Common myeloid progenitor, CD34-positive (primary cell): Measurements from ENCODE around the gene P2RX6. TPM values are rescaled to one million over a fixed set of nuclear protein-coding genes. Genes with fewer than 3 reads are reported as not detected.

Experiments
- CTCF ChIA-PET: fragments of 350-600 bp; sonication (Branson Sonifier 250); formaldehyde crosslinking; loops from one replicate; lab custom pipeline; 2021; ENCODE audit warnings: antibody characterized with exemption; lab: Charles Lee
- POLR2A ChIA-PET: fragments of 350-600 bp; sonication (Branson Sonifier 250); formaldehyde crosslinking; loops from one replicate; lab custom pipeline; 2021; ENCODE audit warnings: antibody characterized with exemption; lab: Charles Lee
- DNase-seq, 3 donors: peaks; one replicate each; pipeline versions ENCODE4 v3.0.0 to v3.0.0-alpha.2; 2013
- H3K27ac ChIP-seq, 2 experiments: 1 replicate in 1 of 2; 2 replicates in 1 of 2; pipeline ENCODE4 v1.7.0; 2013; ENCODE audit warnings: inconsistent platforms in 2 of 2, low read length in 2 of 2, mild to moderate bottlenecking in 2 of 2, low read depth in 1 of 2, moderate library complexity in 1 of 2; ENCODE audit not compliant: severe bottlenecking in 2 of 2, insufficient read depth in 1 of 2, poor library complexity in 1 of 2
- H3K27me3 ChIP-seq, 5 experiments: replicated peaks in 2 of 5; 1 replicate in 3 of 5; 2 replicates in 2 of 5; pipeline versions ENCODE4 v1.6.1 to v1.7.0; 2013; ENCODE audit warnings: low read length in 4 of 5, mild to moderate bottlenecking in 2 of 5, moderate library complexity in 2 of 5, inconsistent platforms in 1 of 5; ENCODE audit not compliant: insufficient read depth in 5 of 5, control insufficient read depth in 4 of 5
- H3K36me3 ChIP-seq, 4 experiments: 1 replicate in 2 of 4; 2 replicates in 2 of 4; pipeline versions ENCODE4 v1.6.1 to v1.7.0; 2013; ENCODE audit warnings: low read length in 3 of 4, control low read depth in 1 of 4, mild to moderate bottlenecking in 1 of 4; ENCODE audit not compliant: control insufficient read depth in 4 of 4, insufficient read depth in 4 of 4
- H3K4me1 ChIP-seq, 4 experiments: 1 replicate in 3 of 4; 2 replicates in 1 of 4; pipeline versions ENCODE4 v1.6.1 to v1.7.1; 2013; ENCODE audit warnings: low read length in 3 of 4, mild to moderate bottlenecking in 3 of 4, control low read depth in 1 of 4, inconsistent platforms in 1 of 4, moderate library complexity in 1 of 4; ENCODE audit not compliant: control insufficient read depth in 4 of 4, insufficient read depth in 4 of 4; ENCODE audit errors: control extremely low read depth in 1 of 4
- H3K4me3 ChIP-seq, 7 experiments: 1 replicate in 4 of 7; 2 replicates in 3 of 7; pipeline versions ENCODE4 v1.5.1 to v1.7.0; 2013; ENCODE audit warnings: mild to moderate bottlenecking in 7 of 7, low read length in 6 of 7, moderate library complexity in 6 of 7, inconsistent platforms in 2 of 7, low read depth in 2 of 7, control low read depth in 1 of 7; ENCODE audit not compliant: insufficient read depth in 4 of 7, control insufficient read depth in 1 of 7; ENCODE audit errors: extremely low read depth in 1 of 7
- H3K9me3 ChIP-seq, 5 experiments: 1 replicate in 4 of 5; 2 replicates in 1 of 5; pipeline versions ENCODE4 v1.6.1 to v1.7.1; 2013; ENCODE audit warnings: low read length in 4 of 5, mild to moderate bottlenecking in 2 of 5, inconsistent platforms in 1 of 5, low read depth in 1 of 5, moderate library complexity in 1 of 5; ENCODE audit not compliant: control insufficient read depth in 4 of 5, insufficient read depth in 2 of 5; ENCODE audit errors: control extremely low read depth in 1 of 5
- WGBS: methylation state at CpG from one replicate; pipeline ENCODE4 v1.1.5; 2013; ENCODE audit not compliant: insufficient coverage; 5-methylcytosine and 5-hydroxymethylcytosine counted together
- polyA plus RNA-seq: library from polyadenylated mRNA; unstranded; fragments of 120-200 nt; gene quantifications from one replicate; pipeline ENCODE4 v1.2.1, GENCODE V29; 2013

The P2RX6 gene
- 0.58 TPM for polyA plus RNA-seq

GRCh38 chr22:21014726-21015465, at the start of gene P2RX6:
Gene P2RX6 (plus strand): TSS chr22:21015165. CDS start chr22:21015175, 10 bp downstream.
- Histone ChIP-seq H3K27me3 (peaks cover 0 to 3% (median 0%) of the 10 kb centered on the region in 5 experiments), H3K4me1 (peaks cover 0 to 21% (median 17%) of the 10 kb centered on the region in 4 experiments), H3K36me3 (no peaks in the 10 kb centered on the region), H3K9me3 (no peaks in the 10 kb centered on the region), H3K4me3 (peak within 1 kb of the TSS; percentile 19 to 73 (median 57)), H3K27ac (peak within 1 kb of the TSS in 1 of 2 experiments; percentile 85)
- DNase-seq, result peak in 2 of 3 donors; percentile 47 to 51
- ChIA-PET CTCF (interaction anchor here (0.6 to 1.1 kb wide), 3 partner anchors 33 to 200 kb away, joined by 3 read pairs; partner anchors contain the start of gene LZTR1), POLR2A (interaction anchor here (0.6 kb wide), 1 partner anchor 630 kb away, joined by 3 read pairs; no protein-coding TSS in a partner anchor)
- 52% methylated on average over 7 of the region's 12 CpGs for WGBS

DNA sequence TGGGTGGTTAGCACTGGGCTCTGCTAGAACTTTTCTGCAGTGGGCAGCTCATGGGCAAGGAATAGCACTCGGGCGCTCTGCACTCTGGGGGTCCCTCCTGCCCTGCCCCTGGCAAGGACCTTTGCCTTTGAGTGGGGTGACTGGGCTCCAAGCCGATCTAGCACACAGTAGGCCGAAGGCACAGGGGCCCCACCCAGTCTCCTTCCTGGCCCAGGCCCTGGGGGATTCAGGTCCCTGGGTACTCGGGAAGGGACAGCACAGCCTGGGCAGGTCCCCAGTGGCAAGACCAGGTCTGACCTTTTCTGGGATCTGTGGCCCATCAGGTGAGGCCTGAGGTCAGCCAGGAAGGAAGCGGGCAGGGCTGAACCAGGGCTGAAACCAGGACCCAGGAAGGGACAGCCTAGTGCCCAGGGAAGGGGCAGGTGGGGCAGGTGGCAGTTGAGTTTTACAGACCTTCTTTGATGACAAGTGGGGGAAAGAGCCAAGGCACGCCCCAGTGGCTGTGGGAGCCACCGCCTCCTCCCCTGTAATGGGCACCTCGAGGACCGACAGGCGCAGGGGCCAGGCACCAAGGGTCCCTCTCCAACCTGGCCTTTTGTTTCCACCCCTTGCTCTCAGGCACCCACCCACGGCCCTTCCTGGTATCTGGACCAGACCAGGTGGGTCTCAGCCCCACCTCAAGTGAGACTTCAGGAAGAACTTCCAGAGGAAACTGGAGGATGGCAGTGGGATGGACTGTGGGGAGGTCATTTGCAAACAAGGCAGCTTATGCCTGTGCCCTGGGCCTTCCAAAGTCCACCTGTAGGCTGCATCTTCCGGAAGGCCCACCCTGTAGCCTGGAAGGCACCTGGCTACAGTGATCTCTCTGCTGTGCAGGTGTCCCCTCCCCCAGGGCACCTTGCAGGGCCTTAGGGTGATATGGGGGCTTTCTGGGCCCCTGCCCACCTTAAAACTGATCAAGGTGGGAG, 48.8 kb upstream of the P2RX6 start:
- CTCF ChIA-PET, result interaction anchor here (0.7 to 2.7 kb wide), 2 partner anchors 8 to 13 kb away, joined by 4 to 12 read pairs; no protein-coding TSS in a partner anchor
- Histone ChIP-seq H3K4me3 (no peak overlapping the region), H3K27ac (no peak overlapping the region)

DNA sequence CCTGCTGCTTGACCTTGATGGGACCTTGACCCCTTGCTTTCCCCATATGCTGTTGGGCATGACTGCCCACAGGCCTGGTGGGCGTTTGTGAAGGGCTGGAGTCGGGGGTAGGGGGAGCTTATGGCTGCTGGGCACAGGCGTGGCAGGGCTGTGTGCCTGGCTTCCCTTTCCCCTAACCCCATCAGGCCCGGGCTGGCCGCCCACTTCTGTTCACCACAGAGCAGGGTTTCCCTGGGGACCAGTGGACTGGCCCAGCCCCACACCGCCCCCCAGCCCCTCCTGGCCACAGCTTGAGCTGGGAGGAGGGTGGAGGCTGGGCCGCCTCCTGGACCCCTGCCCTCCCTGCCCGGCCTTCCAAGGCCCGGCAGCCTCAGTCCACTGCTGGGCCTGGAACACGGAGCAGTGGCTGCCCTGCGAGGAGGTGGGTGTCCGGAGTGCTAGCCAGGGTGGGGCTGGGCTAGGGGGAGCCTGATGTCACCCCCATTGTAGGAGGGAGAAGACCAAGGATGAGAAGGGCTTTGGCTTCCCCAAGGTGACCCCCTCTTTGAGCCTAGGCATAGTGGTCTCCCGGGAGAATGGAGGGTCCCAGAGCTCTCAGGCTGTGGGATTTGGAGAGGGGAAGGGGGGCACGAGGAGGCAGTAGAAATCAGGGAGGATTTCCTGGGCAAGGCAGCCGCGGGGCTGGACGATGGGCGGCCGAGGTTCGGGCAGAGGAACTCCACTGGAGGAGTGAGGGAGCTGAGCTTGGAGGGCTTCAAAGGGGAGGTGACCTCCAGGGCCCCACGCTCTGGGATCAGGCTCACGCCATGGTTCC, 47.9 kb upstream of the P2RX6 start, which contains the start of gene AIFM3:
TSS of gene AIFM3 (plus strand) at position 373 of the 814 bp plus-strand sequence. CDS start 690 bp downstream, outside the sequence.
- Histone ChIP-seq H3K4me3 (no peak within 1 kb of the TSS), H3K36me3 (no peaks in the 10 kb centered on the region), H3K9me3 (no peaks in the 10 kb centered on the region), H3K27ac (no peak within 1 kb of the TSS), H3K4me1 (peaks cover 0 to 41% (median 23%) of the 10 kb centered on the region in 4 experiments), H3K27me3 (peaks cover 0 to 21% (median 5%) of the 10 kb centered on the region in 5 experiments)
- ChIA-PET POLR2A (no interaction called here), CTCF (interaction anchor here (0.5 to 2.7 kb wide), 4 partner anchors 9 to 135 kb away, joined by 3 to 12 read pairs (median 8); no protein-coding TSS in a partner anchor)
- no peak for DNase-seq
- WGBS, result 88% methylated on average over 18 of the region's 22 CpGs

More for the DNA sequence above, 48.8 kb upstream of the P2RX6 start:
- 89% methylated on average over 11 of the region's 13 CpGs for WGBS
- Histone ChIP-seq H3K9me3 (no peaks in the 10 kb centered on the region), H3K4me1 (peaks cover 0 to 37% (median 26%) of the 10 kb centered on the region in 4 experiments), H3K27me3 (peaks cover 0 to 21% (median 5%) of the 10 kb centered on the region in 5 experiments), H3K36me3 (no peaks in the 10 kb centered on the region)
- POLR2A ChIA-PET, result no interaction called here
- DNase-seq, result no peak

- 91% methylated on average over 12 of the region's 19 CpGs for WGBS
- Histone ChIP-seq H3K9me3 (no peaks in the 10 kb centered on the region), H3K4me1 (peaks cover 0 to 46% (median 25%) of the 10 kb centered on the region in 4 experiments), H3K4me3 (no peak overlapping the region), H3K36me3 (no peaks in the 10 kb centered on the region), H3K27ac (no peak overlapping the region), H3K27me3 (peaks cover 0 to 21% (median 5%) of the 10 kb centered on the region in 5 experiments)
- ChIA-PET POLR2A (interaction anchor here (0.6 kb wide), 2 partner anchors 11 to 53 kb away, joined by 3 to 4 read pairs; no protein-coding TSS in a partner anchor), CTCF (interaction anchor here (0.5 to 2.7 kb wide), 8 partner anchors 8 to 134 kb away, joined by 3 to 12 read pairs (median 6); partner anchors contain the start of gene LZTR1)
- DNase-seq, result no peak
Observed at GRCh38 chr22:20967697-20968211, 47.2 kb upstream of the P2RX6 start.

DNA sequence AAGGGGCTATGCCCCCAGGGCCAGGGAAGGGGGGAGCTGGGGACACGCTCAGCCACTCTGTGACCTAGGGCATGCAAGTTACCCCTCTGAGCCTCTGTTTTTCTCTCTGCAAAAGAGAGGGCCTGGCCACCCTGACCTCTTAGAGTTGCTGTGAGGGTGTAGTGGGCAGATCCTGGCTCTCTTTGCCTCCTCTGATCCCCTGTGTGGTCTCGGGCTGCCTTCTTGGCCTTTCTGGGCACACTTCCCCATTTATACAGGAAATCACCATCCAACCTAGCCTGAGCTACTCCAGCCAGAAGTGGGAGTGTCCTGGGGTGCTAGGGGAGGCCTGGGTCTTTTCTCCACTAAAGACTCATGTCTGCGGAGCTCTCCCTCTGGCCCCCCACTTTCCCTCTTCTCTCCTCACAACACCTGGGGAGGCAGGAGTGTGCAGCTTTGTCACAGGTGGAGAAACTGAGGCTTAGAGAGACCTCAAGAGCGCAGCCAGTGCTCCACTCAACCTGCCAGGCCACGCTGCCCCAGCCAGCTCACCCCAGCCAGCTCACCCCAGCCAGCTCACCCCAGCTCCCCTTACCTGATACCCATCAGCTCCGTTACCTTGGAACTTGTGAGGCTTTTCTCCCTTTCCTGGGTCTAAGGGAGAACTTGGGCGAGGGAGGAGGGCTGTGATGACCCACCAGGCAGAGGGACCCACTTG, 46.5 kb upstream of the P2RX6 start:
- peaks cover 0 to 21% (median 5%) of the 10 kb centered on the region in 5 experiments for H3K27me3 ChIP-seq
- no peak overlapping the region for H3K27ac ChIP-seq

More for the DNA sequence above, 46.5 kb upstream of the P2RX6 start:
- Histone ChIP-seq H3K4me3 (no peak overlapping the region), H3K9me3 (no peaks in the 10 kb centered on the region), H3K36me3 (no peaks in the 10 kb centered on the region), H3K4me1 (peaks cover 0 to 46% (median 25%) of the 10 kb centered on the region in 4 experiments)
- POLR2A ChIA-PET, result interaction anchor here (0.6 kb wide), 2 partner anchors 11 to 53 kb away, joined by 3 to 4 read pairs; no protein-coding TSS in a partner anchor
- CTCF ChIA-PET, result interaction anchor here (0.6 to 2.7 kb wide), 8 partner anchors 8 to 661 kb away, joined by 3 to 12 read pairs (median 6); partner anchors contain the start of gene LZTR1
- peak in 2 of 3 donors; percentile 42 to 50 for DNase-seq
- WGBS, result 100% methylated on average over 3 of the region's 7 CpGs
